ENCODE data around the gene POU3F1.

POU3F1 gene

GRCh38 chr1:38085666-38086330, 39.2 kb upstream of the POU3F1 start:
- peaks cover 14% of the 10 kb centered on the region for H3K27me3 ChIP-seq (ENCODE audit: control insufficient read depth, insufficient read depth, low read length)
- H3K4me2 ChIP-seq (ENCODE audit: low read length), result no peak overlapping the region

GRCh38 chr1:38084700-38085099, 38.1 kb upstream of the POU3F1 start:
- Histone ChIP-seq H3K4me1 (ENCODE audit: control insufficient read depth, insufficient read depth, low read length) (no peaks in the 10 kb centered on the region), H3K4me2 (ENCODE audit: low read length) (no peak overlapping the region), H3K4me3 (ENCODE audit: low read length) (no peak overlapping the region), H3K9ac (ENCODE audit: low read depth, low read length) (no peak overlapping the region), H3K27me3 (ENCODE audit: control insufficient read depth, insufficient read depth, low read length) (peaks cover 12% of the 10 kb centered on the region), H3K9me3 (replicated peaks; ENCODE audit: low read length) (no peaks in the 10 kb centered on the region), H3K36me3 (ENCODE audit: insufficient read depth, low read length) (no peaks in the 10 kb centered on the region)

More at GRCh38 chr1:38085666-38086330, 39.2 kb upstream of the POU3F1 start:
- no peak overlapping the region for H3K9ac ChIP-seq (ENCODE audit: low read depth, low read length)
- H3K4me1 ChIP-seq (ENCODE audit: control insufficient read depth, insufficient read depth, low read length), result no peaks in the 10 kb centered on the region
- no peak overlapping the region for H3K4me3 ChIP-seq (ENCODE audit: low read length)
- H3K9me3 ChIP-seq (replicated peaks; ENCODE audit: low read length), result no peaks in the 10 kb centered on the region
- H3K36me3 ChIP-seq (ENCODE audit: insufficient read depth, low read length), result no peaks in the 10 kb centered on the region

- H3K27me3 ChIP-seq (ENCODE audit: control insufficient read depth, insufficient read depth, low read length), result peaks cover 12% of the 10 kb centered on the region
These were observed 37.5 kb upstream of the POU3F1 start for GRCh38 chr1:38084113-38084512.

GRCh38 chr1:38083541-38083940, 36.9 kb upstream of the POU3F1 start:
- H3K9ac ChIP-seq (ENCODE audit: low read depth, low read length), result no peak overlapping the region
- no peak overlapping the region for H3K4me3 ChIP-seq (ENCODE audit: low read length)
- no peaks in the 10 kb centered on the region for H3K4me1 ChIP-seq (ENCODE audit: control insufficient read depth, insufficient read depth, low read length)
- no peaks in the 10 kb centered on the region for H3K9me3 ChIP-seq (replicated peaks; ENCODE audit: low read length)
- H3K27me3 ChIP-seq (ENCODE audit: control insufficient read depth, insufficient read depth, low read length), result peaks cover 12% of the 10 kb centered on the region
- no peak overlapping the region for H3K4me2 ChIP-seq (ENCODE audit: low read length)
- H3K36me3 ChIP-seq (ENCODE audit: insufficient read depth, low read length), result no peaks in the 10 kb centered on the region

More at GRCh38 chr1:38084113-38084512, 37.5 kb upstream of the POU3F1 start:
- H3K9me3 ChIP-seq (replicated peaks; ENCODE audit: low read length), result no peaks in the 10 kb centered on the region
- H3K9ac ChIP-seq (ENCODE audit: low read depth, low read length), result no peak overlapping the region
- no peaks in the 10 kb centered on the region for H3K4me1 ChIP-seq (ENCODE audit: control insufficient read depth, insufficient read depth, low read length)
- H3K36me3 ChIP-seq (ENCODE audit: insufficient read depth, low read length), result no peaks in the 10 kb centered on the region
- H3K4me3 ChIP-seq (ENCODE audit: low read length), result no peak overlapping the region
- H3K4me2 ChIP-seq (ENCODE audit: low read length), result no peak overlapping the region

- Histone ChIP-seq H3K9ac (ENCODE audit: low read depth, low read length) (no peak overlapping the region), H3K36me3 (ENCODE audit: insufficient read depth, low read length) (no peaks in the 10 kb centered on the region), H3K4me3 (ENCODE audit: low read length) (no peak overlapping the region), H3K4me2 (ENCODE audit: low read length) (no peak overlapping the region), H3K4me1 (ENCODE audit: control insufficient read depth, insufficient read depth, low read length) (no peaks in the 10 kb centered on the region), H3K27me3 (ENCODE audit: control insufficient read depth, insufficient read depth, low read length) (peaks cover 12% of the 10 kb centered on the region), H3K9me3 (replicated peaks; ENCODE audit: low read length) (no peaks in the 10 kb centered on the region)
These were observed 36.2 kb upstream of the POU3F1 start for GRCh38 chr1:38082769-38083263.

GRCh38 chr1:38079019-38079418, 32.4 kb upstream of the POU3F1 start:
- Histone ChIP-seq H3K9ac (ENCODE audit: low read depth, low read length) (no peak overlapping the region), H3K9me3 (replicated peaks; ENCODE audit: low read length) (no peaks in the 10 kb centered on the region), H3K4me2 (ENCODE audit: low read length) (no peak overlapping the region), H3K27me3 (ENCODE audit: control insufficient read depth, insufficient read depth, low read length) (peaks cover 10% of the 10 kb centered on the region), H3K36me3 (ENCODE audit: insufficient read depth, low read length) (no peaks in the 10 kb centered on the region), H3K4me1 (ENCODE audit: control insufficient read depth, insufficient read depth, low read length) (no peaks in the 10 kb centered on the region), H3K4me3 (ENCODE audit: low read length) (no peak overlapping the region)

GRCh38 chr1:38077523-38078147, 31.0 kb upstream of the POU3F1 start:
- no peaks in the 10 kb centered on the region for H3K36me3 ChIP-seq (ENCODE audit: insufficient read depth, low read length)
- no peaks in the 10 kb centered on the region for H3K9me3 ChIP-seq (replicated peaks; ENCODE audit: low read length)
- H3K4me1 ChIP-seq (ENCODE audit: control insufficient read depth, insufficient read depth, low read length), result no peaks in the 10 kb centered on the region
- H3K9ac ChIP-seq (ENCODE audit: low read depth, low read length), result no peak overlapping the region
- no peak overlapping the region for H3K4me2 ChIP-seq (ENCODE audit: low read length)
- peaks cover 21% of the 10 kb centered on the region for H3K27me3 ChIP-seq (ENCODE audit: control insufficient read depth, insufficient read depth, low read length)
- no peak overlapping the region for H3K4me3 ChIP-seq (ENCODE audit: low read length)

- H3K9ac ChIP-seq (ENCODE audit: low read depth, low read length), result no peak overlapping the region
- no peaks in the 10 kb centered on the region for H3K4me1 ChIP-seq (ENCODE audit: control insufficient read depth, insufficient read depth, low read length)
- H3K36me3 ChIP-seq (ENCODE audit: insufficient read depth, low read length), result no peaks in the 10 kb centered on the region
- no peak overlapping the region for H3K4me2 ChIP-seq (ENCODE audit: low read length)
- peaks cover 32% of the 10 kb centered on the region for H3K27me3 ChIP-seq (ENCODE audit: control insufficient read depth, insufficient read depth, low read length)
- H3K9me3 ChIP-seq (replicated peaks; ENCODE audit: low read length), result no peaks in the 10 kb centered on the region
- H3K4me3 ChIP-seq (ENCODE audit: low read length), result no peak overlapping the region
These were observed 29.9 kb upstream of the POU3F1 start for GRCh38 chr1:38076455-38076854.

- no peak overlapping the region for H3K9ac ChIP-seq (ENCODE audit: low read depth, low read length)
- H3K4me2 ChIP-seq (ENCODE audit: low read length), result no peak overlapping the region
- peaks cover 34% of the 10 kb centered on the region for H3K27me3 ChIP-seq (ENCODE audit: control insufficient read depth, insufficient read depth, low read length)
- no peaks in the 10 kb centered on the region for H3K4me1 ChIP-seq (ENCODE audit: control insufficient read depth, insufficient read depth, low read length)
- H3K4me3 ChIP-seq (ENCODE audit: low read length), result no peak overlapping the region
- no peaks in the 10 kb centered on the region for H3K36me3 ChIP-seq (ENCODE audit: insufficient read depth, low read length)
- no peaks in the 10 kb centered on the region for H3K9me3 ChIP-seq (replicated peaks; ENCODE audit: low read length)
These were observed 29.4 kb upstream of the POU3F1 start for GRCh38 chr1:38076038-38076437.

- no peak overlapping the region for H3K4me2 ChIP-seq (ENCODE audit: low read length)
- no peak overlapping the region for H3K4me3 ChIP-seq (ENCODE audit: low read length)
- no peaks in the 10 kb centered on the region for H3K9me3 ChIP-seq (replicated peaks; ENCODE audit: low read length)
- H3K4me1 ChIP-seq (ENCODE audit: control insufficient read depth, insufficient read depth, low read length), result no peaks in the 10 kb centered on the region
- no peaks in the 10 kb centered on the region for H3K36me3 ChIP-seq (ENCODE audit: insufficient read depth, low read length)
- peaks cover 42% of the 10 kb centered on the region for H3K27me3 ChIP-seq (ENCODE audit: control insufficient read depth, insufficient read depth, low read length)
- no peak overlapping the region for H3K9ac ChIP-seq (ENCODE audit: low read depth, low read length)
These were observed 28.6 kb upstream of the POU3F1 start for GRCh38 chr1:38075191-38075590.

GRCh38 chr1:38074302-38074677, 27.7 kb upstream of the POU3F1 start:
- no peak overlapping the region for H3K4me2 ChIP-seq (ENCODE audit: low read length)
- no peaks in the 10 kb centered on the region for H3K9me3 ChIP-seq (replicated peaks; ENCODE audit: low read length)
- H3K27me3 ChIP-seq (ENCODE audit: control insufficient read depth, insufficient read depth, low read length), result peaks cover 49% of the 10 kb centered on the region
- no peaks in the 10 kb centered on the region for H3K4me1 ChIP-seq (ENCODE audit: control insufficient read depth, insufficient read depth, low read length)
- no peak overlapping the region for H3K9ac ChIP-seq (ENCODE audit: low read depth, low read length)
- H3K4me3 ChIP-seq (ENCODE audit: low read length), result no peak overlapping the region
- H3K36me3 ChIP-seq (ENCODE audit: insufficient read depth, low read length), result no peaks in the 10 kb centered on the region

All from skeletal muscle satellite cell (primary cell).